Immature natural killer cell (primary cell): ENCODE data around the gene TNN. TPM values are rescaled to one million over a fixed set of nuclear protein-coding genes. Genes with fewer than 3 reads are reported as not detected.

Experiments
- DNase-seq, 3 donors: peaks; one replicate each; pipeline ENCODE4 v3.0.0; 2022; ENCODE audit warnings: mixed read lengths in 1 of 3
- H3K27ac Mint-ChIP-seq, 6 donors: one replicate each; pipeline ENCODE4 v1.8.0; 2020; ENCODE audit warnings: mixed read lengths in 6 of 6, mild to moderate bottlenecking in 5 of 6, inconsistent platforms in 4 of 6, moderate library complexity in 3 of 6
- H3K27me3 Mint-ChIP-seq, 3 donors: one replicate each; pipeline ENCODE4 v1.8.0; 2020 to 2021; ENCODE audit warnings: low read depth in 3 of 3, mild to moderate bottlenecking in 3 of 3, mixed read lengths in 3 of 3, moderate library complexity in 3 of 3, inconsistent platforms in 1 of 3
- H3K36me3 Mint-ChIP-seq, 3 donors: one replicate each; pipeline ENCODE4 v1.8.0; 2020; ENCODE audit warnings: mixed read lengths in 3 of 3, inconsistent platforms in 2 of 3, mild to moderate bottlenecking in 2 of 3
- H3K4me1 Mint-ChIP-seq, 2 donors: one replicate each; pipeline ENCODE4 v1.8.0; 2020; ENCODE audit warnings: inconsistent platforms in 2 of 2, mild to moderate bottlenecking in 2 of 2, mixed read lengths in 2 of 2, moderate library complexity in 1 of 2
- H3K4me3 Mint-ChIP-seq, 5 donors: one replicate each; pipeline ENCODE4 v1.8.0; 2020; ENCODE audit warnings: mild to moderate bottlenecking in 5 of 5, mixed read lengths in 5 of 5, inconsistent platforms in 3 of 5, moderate library complexity in 3 of 5
- H3K9me3 Mint-ChIP-seq, 6 donors: one replicate each; pipeline ENCODE4 v1.8.0; 2020; ENCODE audit warnings: mild to moderate bottlenecking in 6 of 6, mixed read lengths in 6 of 6, inconsistent platforms in 4 of 6, moderate library complexity in 3 of 6
- polyA plus RNA-seq, 3 donors: library from polyadenylated mRNA; unstranded; fragments of 300-500 nt; fragmentation: Illumina TruSeq; gene quantifications; one replicate each; pipeline ENCODE4 v1.2.3, GENCODE V29; 2021

The TNN gene
- polyA plus RNA-seq, 3 donors from 2014 or later: not detected

GRCh38 chr1:175129644-175129996 lies 62.0 kb downstream of the TNN start:
- Mint-ChIP-seq H3K4me3 (no peak overlapping the region), H3K9me3 (no peaks in the 10 kb centered on the region), H3K4me1 (no peaks in the 10 kb centered on the region), H3K27me3 (peaks cover 0 to 5% (median 0%) of the 10 kb centered on the region in 3 donors), H3K36me3 (no peaks in the 10 kb centered on the region), H3K27ac (no peak overlapping the region)
- DNase-seq: no peak

GRCh38 chr1:175129997-175130648 lies 62.5 kb downstream of the TNN start:
- no peak overlapping the region for H3K27ac Mint-ChIP-seq
- no peak overlapping the region for H3K4me3 Mint-ChIP-seq
- H3K4me1 Mint-ChIP-seq: no peaks in the 10 kb centered on the region
- peaks cover 0 to 5% (median 0%) of the 10 kb centered on the region in 3 donors for H3K27me3 Mint-ChIP-seq
- DNase-seq: no peak
- H3K9me3 Mint-ChIP-seq: peaks cover 0 to 1% (median 0%) of the 10 kb centered on the region in 6 donors
- no peaks in the 10 kb centered on the region for H3K36me3 Mint-ChIP-seq

- Mint-ChIP-seq H3K27ac (no peak overlapping the region), H3K27me3 (peaks cover 0 to 9% (median 0%) of the 10 kb centered on the region in 3 donors), H3K4me3 (no peak overlapping the region), H3K4me1 (no peaks in the 10 kb centered on the region), H3K9me3 (peaks cover 0 to 1% (median 0%) of the 10 kb centered on the region in 6 donors), H3K36me3 (no peaks in the 10 kb centered on the region)
- no peak for DNase-seq
These were observed 63.0 kb downstream of the TNN start for GRCh38 chr1:175130649-175131045.

GRCh38 chr1:175131095-175131494 lies 63.5 kb downstream of the TNN start:
- Mint-ChIP-seq H3K36me3 (no peaks in the 10 kb centered on the region), H3K27me3 (peaks cover 0 to 13% (median under 1%) of the 10 kb centered on the region in 3 donors), H3K4me1 (no peaks in the 10 kb centered on the region), H3K9me3 (peaks cover 0 to 1% (median 0%) of the 10 kb centered on the region in 6 donors), H3K27ac (no peak overlapping the region), H3K4me3 (no peak overlapping the region)
- no peak for DNase-seq

GRCh38 chr1:175132436-175132835 lies 64.8 kb downstream of the TNN start:
- Mint-ChIP-seq H3K27ac (no peak overlapping the region), H3K27me3 (peaks cover 0 to 14% (median 5%) of the 10 kb centered on the region in 3 donors)

GRCh38 chr1:175133673-175134435 lies 66.2 kb downstream of the TNN start:
- Mint-ChIP-seq H3K27me3 (peaks cover 0 to 16% (median 7%) of the 10 kb centered on the region in 3 donors), H3K36me3 (no peaks in the 10 kb centered on the region), H3K4me1 (no peaks in the 10 kb centered on the region), H3K9me3 (peaks cover 0 to 1% (median 0%) of the 10 kb centered on the region in 6 donors), H3K4me3 (no peak overlapping the region), H3K27ac (no peak overlapping the region)
- no peak for DNase-seq

More at GRCh38 chr1:175132436-175132835, 64.8 kb downstream of the TNN start:
- DNase-seq: no peak
- H3K9me3 Mint-ChIP-seq: peaks cover 0 to 1% (median 0%) of the 10 kb centered on the region in 6 donors
- H3K36me3 Mint-ChIP-seq: no peaks in the 10 kb centered on the region
- no peaks in the 10 kb centered on the region for H3K4me1 Mint-ChIP-seq
- no peak overlapping the region for H3K4me3 Mint-ChIP-seq

- Mint-ChIP-seq H3K36me3 (no peaks in the 10 kb centered on the region), H3K27ac (no peak overlapping the region), H3K27me3 (peaks cover 0 to 16% (median 7%) of the 10 kb centered on the region in 3 donors), H3K9me3 (peaks cover 0 to 1% (median 0%) of the 10 kb centered on the region in 6 donors), H3K4me3 (no peak overlapping the region), H3K4me1 (no peaks in the 10 kb centered on the region)
- no peak for DNase-seq
These were observed 66.9 kb downstream of the TNN start for GRCh38 chr1:175134500-175134899.

- H3K4me3 Mint-ChIP-seq: no peak overlapping the region
- H3K9me3 Mint-ChIP-seq: peaks cover 0 to 1% (median 0%) of the 10 kb centered on the region in 6 donors
- H3K27ac Mint-ChIP-seq: no peak overlapping the region
- H3K27me3 Mint-ChIP-seq: peaks cover 0 to 18% (median 7%) of the 10 kb centered on the region in 3 donors
- H3K36me3 Mint-ChIP-seq: no peaks in the 10 kb centered on the region
- H3K4me1 Mint-ChIP-seq: no peaks in the 10 kb centered on the region
- no peak for DNase-seq
These were observed 68.6 kb downstream of the TNN start for GRCh38 chr1:175136246-175136645.

GRCh38 chr1:175137369-175137768 lies 69.7 kb downstream of the TNN start:
- H3K27me3 Mint-ChIP-seq: peaks cover 0 to 18% (median 7%) of the 10 kb centered on the region in 3 donors

GRCh38 chr1:175138579-175138978 lies 70.9 kb downstream of the TNN start:
- Mint-ChIP-seq H3K36me3 (no peaks in the 10 kb centered on the region), H3K9me3 (peaks cover 0 to 1% (median 0%) of the 10 kb centered on the region in 6 donors), H3K4me3 (no peak overlapping the region), H3K4me1 (no peaks in the 10 kb centered on the region), H3K27me3 (peaks cover 0 to 18% (median 11%) of the 10 kb centered on the region in 3 donors), H3K27ac (no peak overlapping the region)
- no peak for DNase-seq

More at GRCh38 chr1:175137369-175137768, 69.7 kb downstream of the TNN start:
- H3K4me1 Mint-ChIP-seq: no peaks in the 10 kb centered on the region
- no peaks in the 10 kb centered on the region for H3K36me3 Mint-ChIP-seq
- H3K27ac Mint-ChIP-seq: no peak overlapping the region
- H3K9me3 Mint-ChIP-seq: peaks cover 0 to 1% (median 0%) of the 10 kb centered on the region in 6 donors
- DNase-seq: no peak
- H3K4me3 Mint-ChIP-seq: no peak overlapping the region

GRCh38 chr1:175145899-175146528 lies 78.4 kb downstream of the TNN start:
- H3K4me1 Mint-ChIP-seq: peaks cover 0 to 2% of the 10 kb centered on the region in 2 donors
- H3K9me3 Mint-ChIP-seq: no peaks in the 10 kb centered on the region
- no peak overlapping the region for H3K4me3 Mint-ChIP-seq
- no peak overlapping the region for H3K27ac Mint-ChIP-seq
- DNase-seq: no peak
- peaks cover 0 to 15% (median 7%) of the 10 kb centered on the region in 3 donors for H3K27me3 Mint-ChIP-seq
- no peaks in the 10 kb centered on the region for H3K36me3 Mint-ChIP-seq

GRCh38 chr1:175146529-175147213 lies 79.0 kb downstream of the TNN start:
- DNase-seq: peak; percentile 38 to 50 (median 42)
- Mint-ChIP-seq H3K4me1 (peaks cover 0 to 2% of the 10 kb centered on the region in 2 donors), H3K36me3 (no peaks in the 10 kb centered on the region), H3K4me3 (no peak overlapping the region), H3K27ac (no peak overlapping the region), H3K27me3 (peaks cover 0 to 18% (median 10%) of the 10 kb centered on the region in 3 donors), H3K9me3 (no peaks in the 10 kb centered on the region)

GRCh38 chr1:175147569-175147968 lies 79.9 kb downstream of the TNN start:
- H3K27me3 Mint-ChIP-seq: peaks cover 2 to 25% (median 12%) of the 10 kb centered on the region in 3 donors
- H3K27ac Mint-ChIP-seq: no peak overlapping the region
- no peak for DNase-seq
- H3K36me3 Mint-ChIP-seq: no peaks in the 10 kb centered on the region
- no peaks in the 10 kb centered on the region for H3K9me3 Mint-ChIP-seq
- H3K4me3 Mint-ChIP-seq: no peak overlapping the region
- peaks cover 0 to 3% of the 10 kb centered on the region in 2 donors for H3K4me1 Mint-ChIP-seq
